ENCODE measurements around the gene NAA10.
"Not testable (repeated sequence)": the region's sequence is repeated elsewhere in the genome, so short reads cannot be mapped to it uniquely, and the experiment has no call there.

Gene NAA10

DNA sequence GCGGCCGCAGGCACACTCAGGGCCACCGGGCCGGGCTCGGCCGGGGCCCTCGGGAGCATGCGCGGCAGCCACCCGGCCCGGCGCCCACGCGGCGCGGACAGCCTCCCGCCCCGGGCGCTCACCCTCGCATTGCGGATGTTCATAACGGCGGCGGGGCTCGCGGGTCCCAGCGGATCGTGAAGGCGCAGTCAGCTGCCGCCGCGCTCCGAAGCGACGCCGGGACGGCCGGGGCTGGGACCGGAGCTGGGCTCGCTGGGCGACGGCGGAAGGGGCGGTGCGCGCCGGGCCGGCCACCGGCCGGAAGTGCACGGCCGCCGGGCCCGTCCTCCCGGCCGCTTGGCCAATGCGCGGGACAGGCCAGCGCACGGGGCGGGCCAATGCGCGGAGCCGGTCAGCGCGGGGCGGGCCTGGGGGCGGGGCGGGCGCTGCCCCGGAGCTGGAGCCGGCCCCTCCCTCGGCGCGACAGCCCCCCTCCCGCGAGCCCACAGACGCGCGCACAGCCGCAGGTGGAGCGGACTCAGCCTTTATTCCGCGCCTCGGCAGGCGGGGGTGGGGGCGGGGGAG is at the start of gene NAA10:
NAA10 (minus strand) TSS at position 276 of the 564 bp plus-strand sequence; CDS start at position 143, 133 bp downstream.
- FAIRE-seq = no peak

DNA sequence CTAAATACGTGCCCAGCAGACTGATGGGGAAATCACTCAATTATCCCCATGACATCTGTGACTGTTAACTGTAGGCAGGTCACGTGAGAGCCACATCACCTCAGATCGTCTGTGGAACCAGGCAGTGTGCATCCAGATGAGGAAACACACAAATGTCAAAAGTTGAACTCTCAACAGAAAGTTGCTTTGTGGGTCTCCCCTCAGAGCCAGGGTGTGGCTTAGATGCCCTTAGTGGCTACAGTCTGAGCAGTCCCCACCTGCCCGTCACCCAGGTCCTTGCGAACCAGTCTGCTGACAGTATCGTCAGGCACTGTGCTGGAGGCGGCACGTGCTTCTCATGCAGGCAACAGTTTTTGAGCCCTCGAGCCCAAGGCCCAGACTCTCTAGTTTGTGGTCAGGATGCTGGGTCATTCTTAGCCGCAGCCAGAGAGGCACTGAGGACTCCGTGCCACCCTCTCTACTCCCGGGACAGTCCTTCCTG is 48.5 kb upstream of the NAA10 start:
- no peak for FAIRE-seq

DNA sequence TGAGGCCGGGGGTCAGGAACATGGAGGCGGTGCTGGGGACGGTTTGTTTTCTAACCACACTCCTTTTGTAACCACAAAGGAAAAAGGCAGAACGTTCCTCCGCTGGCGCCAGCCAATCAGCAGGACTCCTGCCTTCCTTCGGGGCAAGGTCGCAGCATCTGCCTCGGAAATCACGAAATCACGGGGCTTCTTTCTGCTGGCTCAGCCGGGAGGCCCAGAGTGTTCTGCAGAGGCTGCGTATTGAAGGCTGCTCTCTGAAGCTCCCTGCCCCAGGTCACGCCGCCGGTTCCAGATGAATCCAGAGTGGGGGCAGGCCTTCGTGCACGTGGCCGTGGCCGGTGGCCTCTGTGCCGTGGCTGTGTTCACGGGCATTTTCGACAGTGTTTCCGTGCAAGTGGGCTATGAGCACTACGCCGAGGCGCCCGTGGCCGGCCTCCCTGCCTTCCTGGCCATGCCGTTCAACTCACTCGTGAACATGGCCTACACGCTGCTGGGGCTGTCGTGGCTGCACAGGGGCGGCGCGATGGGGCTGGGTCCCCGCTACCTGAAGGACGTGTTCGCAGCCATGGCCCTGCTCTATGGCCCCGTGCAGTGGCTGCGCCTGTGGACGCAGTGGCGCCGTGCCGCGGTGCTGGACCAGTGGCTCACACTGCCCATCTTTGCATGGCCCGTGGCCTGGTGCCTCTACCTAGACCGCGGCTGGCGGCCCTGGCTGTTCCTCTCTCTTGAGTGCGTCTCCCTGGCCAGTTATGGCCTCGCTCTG is 47.1 kb upstream of the NAA10 start:
- FAIRE-seq = no peak

DNA sequence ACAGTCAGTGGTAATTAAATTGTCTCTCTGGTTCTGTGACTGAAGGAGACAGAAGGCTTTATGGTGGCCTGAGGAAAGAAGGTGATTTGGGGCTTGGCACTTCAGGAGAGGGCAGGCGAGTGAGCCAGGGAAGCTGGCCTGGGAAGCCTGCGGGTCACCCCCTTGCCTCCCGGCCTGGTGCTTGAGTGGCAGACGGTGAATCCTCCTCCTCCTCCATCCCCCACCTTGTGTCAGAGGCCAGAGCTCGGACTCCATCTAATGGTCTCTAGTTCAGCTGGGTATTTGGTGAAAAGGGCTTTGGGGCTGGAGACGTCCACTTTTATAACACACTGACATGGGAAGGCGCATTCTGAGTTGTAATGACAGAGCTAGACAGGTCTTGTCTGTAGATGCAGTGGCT is 46.4 kb upstream of the NAA10 start:
- FAIRE-seq = no peak

DNA sequence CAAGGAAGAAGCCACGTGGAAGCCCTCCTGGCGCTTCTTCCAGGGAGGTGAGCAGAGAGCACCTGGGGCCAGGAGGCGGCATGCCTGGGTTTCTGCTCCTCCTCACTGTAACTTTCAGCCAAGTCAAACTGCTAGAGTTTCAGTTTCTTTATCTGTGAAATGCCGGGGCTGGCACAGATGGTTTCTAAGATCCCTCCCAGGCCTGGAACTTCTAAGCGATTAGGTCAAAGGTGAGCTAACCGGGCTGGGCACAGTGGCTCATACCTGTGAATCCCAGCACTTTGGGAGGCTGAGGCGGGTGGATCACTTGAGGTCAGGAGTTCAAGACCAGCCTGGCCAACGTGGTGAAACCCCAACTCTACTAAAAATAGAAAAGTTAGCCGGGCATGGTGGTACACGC is 45.6 kb upstream of the NAA10 start:
- FAIRE-seq = not testable (repeated sequence)

DNA sequence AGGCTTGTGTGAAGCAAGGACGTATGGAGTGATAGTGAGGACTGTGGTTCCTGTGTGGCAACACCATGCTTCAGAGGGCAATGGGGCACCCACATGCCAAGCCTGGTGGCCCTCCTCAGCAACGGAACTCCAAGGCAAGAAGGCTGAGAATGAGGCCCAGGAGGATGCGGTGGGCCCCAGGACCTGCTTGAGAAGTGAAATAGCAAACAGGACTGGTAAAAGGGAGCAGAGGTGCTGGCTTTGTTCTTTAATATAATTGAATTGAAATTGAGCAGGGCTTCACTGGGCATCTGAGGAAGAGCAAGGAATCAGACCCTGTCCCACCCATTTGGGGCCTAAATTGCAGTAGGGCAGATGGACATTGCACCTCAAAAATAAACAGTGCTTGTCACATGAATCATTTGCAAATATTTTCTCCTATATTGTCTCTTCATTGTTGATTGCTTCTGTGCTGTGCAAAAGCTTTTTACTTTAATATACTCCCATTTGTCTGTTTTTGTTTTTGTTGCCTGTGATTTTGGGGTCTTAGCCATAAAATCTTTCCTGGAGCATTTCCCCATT is 40.0 kb upstream of the NAA10 start:
- peak; percentile 62 for FAIRE-seq

DNA sequence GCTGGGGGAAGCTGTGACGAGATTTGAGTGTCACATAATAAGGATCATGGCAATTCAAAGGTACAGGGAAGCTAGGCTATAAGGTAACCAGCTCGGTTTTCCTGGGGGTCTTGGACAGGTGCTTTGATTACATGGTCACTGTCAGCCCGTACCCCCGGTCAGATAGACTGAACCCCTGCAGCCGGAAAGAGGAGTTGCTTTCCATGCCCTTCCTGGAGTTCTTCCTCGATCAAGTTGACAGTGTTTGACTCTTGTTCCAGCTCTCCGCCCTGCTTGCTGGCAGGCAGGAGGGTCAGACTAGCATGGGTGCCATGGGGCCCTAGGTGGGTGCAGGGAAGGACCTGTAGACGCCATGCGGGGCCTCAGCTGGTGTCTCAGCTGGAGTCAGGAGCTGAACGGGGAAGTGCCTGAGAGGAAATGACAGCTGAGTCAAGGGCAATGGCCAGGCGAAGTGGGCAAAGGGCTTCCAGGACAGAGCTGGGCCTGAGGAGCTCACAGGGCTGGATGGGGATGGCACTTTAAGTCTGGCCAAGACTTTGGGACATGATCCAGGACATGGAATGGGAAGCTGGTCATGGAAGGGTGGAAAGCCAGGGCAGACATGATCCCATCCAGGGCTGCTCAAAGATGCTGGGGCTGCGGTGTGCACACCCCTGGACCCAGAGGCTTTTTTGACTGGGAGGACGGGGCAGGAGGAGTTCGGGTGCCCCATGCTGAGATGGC is 39.3 kb upstream of the NAA10 start:
- FAIRE-seq = no peak

DNA sequence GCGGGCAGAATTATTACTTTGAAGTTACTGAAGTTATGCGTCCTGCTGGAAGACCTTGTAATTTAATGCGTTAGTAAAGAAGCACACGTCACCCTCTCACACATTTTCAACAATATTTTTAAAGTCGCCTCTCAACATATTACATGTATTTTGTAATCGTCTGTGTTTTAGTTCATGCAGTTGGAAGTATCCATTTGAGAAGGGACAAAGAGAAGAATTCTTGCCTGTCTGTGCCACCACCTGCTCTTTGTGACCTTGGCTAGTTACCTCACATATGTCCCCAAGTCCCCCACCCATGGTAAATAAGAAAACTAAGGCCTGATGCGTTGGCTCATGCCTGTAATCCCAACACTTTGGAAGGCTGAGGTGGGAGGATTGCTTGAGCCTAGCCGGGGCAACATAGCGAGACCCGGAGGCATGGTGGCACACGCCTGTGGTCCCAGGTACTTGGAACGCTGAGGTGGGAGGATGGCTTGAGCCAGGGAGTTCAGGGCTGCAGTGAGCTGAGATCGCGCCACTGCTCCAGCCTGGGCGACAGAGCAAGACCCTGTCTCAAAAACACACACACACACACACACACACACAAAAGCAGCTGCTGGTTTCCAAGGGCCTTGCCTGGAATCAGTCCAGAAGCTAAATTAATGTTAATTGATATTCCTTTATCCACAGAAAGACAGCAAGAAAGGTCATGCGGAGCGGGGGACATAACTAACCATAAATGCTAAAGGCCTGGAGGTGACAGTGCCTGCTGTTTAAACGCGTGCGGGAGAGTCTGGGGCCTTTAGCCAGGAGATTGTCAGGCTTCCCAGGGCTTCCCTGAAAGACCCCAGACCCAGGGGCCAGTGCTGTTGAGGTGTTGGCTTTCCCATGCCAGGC is 38.5 kb upstream of the NAA10 start:
- peak; percentile 47 for FAIRE-seq

DNA sequence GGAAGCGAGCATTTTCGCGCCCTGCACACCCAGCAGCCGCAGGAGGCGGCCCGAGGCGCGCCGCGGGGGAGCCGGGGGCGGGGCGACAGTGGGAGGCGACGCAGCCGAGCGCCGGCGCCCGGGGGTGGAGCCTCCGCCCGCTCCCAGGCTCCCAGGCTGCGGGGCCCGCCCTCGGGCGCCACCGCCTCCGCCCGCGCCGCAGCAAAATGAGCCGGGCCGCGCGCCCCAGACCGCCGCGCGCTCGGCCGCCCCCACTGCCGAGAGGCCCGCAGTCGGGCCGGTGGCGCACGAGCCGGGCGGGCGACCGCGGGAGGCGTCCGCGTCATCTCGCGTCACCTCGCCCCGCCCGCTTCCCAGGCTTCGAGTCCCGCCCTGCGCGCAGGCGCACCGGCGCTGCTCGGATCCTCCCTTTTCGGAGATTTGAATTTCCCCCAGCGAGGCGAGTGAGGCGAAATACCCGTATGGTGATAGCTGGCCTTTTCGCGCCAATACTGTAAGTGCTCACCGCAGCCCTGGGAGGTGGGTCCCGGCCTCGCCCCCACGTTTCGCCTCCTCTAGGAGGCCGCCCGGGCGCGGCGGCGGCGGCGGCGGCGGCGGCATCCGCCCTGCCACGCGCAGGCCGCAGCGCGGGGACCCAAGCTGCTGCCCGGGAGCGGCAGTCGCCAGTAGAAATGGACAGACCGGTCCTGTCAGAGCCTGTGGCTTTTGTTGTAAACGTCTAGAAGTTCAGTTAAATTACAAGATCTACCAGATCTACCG is 37.7 kb upstream of the NAA10 start, which contains the start of gene TMEM187:
TMEM187 (plus strand) TSS at position 387 of the 759 bp plus-strand sequence. CDS start 9,309 bp downstream, outside the sequence.
- FAIRE-seq = no peak

DNA sequence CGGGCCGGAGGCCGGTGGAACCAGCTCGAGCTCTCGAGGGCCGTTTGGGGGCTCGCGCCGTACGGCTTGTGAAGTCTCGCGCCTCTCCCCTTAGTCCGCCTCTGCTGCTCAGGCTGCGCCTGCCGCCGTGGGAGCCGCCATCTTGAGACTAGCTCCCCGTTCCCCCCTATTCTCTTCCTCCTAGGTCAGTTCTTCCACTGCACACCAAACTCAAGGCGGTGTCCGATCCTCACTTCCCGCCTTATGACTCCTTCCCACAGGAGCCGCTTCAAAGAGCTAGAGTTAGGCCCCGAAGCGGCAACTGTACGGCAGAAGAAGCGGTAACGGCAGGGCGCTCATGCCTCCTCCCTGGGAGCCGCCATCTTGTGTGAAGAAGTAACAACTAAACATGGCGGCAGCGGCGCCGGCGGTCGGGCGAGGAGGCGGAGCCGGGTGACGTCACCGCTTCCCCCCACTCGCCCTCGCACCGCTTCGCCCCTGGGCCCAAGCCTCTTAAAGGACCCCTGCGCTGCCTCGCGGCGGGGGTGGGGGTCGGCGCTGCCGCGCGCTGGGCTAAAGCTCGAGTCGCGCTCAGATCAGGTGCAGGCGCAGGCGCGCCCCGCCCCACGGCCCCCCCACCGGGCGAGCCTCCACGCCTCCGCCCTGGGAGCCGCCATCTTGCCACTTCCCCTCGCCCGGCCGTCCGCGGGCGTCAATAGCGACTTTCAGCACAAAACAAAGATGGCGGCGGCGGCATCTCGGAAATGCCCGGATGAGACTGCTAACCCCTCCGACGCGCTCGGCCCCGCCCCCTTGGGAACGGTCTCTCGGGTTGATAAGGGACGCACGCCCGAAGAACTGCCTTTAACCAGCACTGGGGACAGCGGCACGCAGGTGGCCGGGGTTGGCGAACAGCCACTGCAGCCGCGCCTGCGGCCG is 36.9 kb upstream of the NAA10 start, which contains the start of gene HCFC1:
HCFC1 (minus strand) TSS at position 369 of the 918 bp plus-strand sequence. CDS start 978 bp downstream, outside the sequence.
- peak; percentile 43 for FAIRE-seq

DNA sequence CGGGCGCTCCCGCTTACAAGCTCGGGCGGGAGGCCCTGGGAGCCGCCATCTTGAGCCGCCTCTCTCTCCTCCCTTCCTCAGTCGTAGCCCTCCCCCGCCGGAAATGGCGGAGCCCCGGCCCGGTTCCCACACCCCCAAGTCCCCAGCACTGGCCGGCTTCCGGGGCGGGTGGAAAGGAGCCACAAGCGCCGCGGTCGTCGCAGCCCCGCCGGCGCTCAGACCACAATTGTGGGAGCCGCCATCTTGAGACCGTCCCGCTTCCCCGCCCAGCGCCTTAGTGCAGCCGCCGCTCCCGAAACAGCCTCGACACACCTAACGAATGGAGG is 36.2 kb upstream of the NAA10 start:
- FAIRE-seq = peak; percentile 88

DNA sequence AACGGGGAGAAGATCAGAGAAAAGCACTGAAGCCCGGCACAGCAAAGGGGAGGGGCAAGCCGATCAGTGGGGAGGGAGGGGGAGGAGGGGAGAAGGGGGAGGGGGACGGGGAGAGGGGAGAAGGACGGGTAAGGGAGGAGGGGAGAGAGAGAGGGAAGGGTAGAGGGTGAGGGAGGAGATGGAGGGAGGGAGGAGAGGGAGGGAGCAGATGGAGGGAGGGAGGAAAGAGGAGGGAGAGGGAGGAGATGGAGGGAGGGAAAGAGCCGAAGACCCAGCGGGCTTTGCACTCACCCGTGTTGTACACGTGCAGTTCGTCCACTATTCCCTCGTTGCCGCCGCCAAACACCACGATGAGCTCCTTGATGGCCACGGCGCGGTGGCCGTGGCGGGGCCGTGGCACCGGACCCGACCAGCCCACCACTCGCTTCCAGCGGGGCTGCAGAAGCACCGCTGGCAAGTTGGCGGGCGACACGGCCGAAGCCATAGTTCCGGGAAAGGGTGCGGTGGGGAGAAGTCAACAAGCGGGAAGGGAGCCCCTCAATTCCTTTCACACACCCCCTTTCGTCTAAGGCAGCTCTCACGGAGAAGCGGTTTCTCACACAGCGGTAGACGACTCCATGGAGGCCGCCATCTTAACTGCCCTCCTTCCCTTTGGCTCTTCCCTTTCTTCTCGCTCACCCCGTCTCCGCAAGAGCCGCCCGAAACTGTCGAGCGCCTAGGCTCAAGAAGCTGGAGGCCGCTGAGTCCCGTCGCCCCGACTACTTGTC is 35.7 kb upstream of the NAA10 start:
- no peak for FAIRE-seq

DNA sequence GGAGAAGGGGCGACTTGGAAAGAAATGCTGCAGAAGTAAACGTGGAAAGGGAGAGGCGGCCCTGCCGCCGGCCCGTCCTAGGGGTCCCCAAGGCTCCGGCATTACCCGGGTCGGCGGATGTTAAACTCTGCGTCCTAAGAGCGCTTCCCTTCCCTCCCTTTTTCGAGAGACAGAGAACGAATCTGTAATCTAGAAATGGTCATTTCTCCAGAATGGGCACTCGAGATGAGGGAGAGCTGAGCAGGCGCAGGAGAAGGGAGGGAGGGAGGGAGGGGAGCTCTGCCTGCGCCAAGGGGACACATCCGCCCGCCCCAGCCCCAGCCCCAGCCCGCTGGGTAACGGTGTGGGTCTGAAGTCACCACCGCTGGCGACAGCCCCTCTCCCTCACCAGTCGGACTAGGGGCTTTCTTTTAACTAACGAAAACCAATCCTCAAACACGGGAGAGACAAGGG is 35.1 kb upstream of the NAA10 start:
- FAIRE-seq = no peak

DNA sequence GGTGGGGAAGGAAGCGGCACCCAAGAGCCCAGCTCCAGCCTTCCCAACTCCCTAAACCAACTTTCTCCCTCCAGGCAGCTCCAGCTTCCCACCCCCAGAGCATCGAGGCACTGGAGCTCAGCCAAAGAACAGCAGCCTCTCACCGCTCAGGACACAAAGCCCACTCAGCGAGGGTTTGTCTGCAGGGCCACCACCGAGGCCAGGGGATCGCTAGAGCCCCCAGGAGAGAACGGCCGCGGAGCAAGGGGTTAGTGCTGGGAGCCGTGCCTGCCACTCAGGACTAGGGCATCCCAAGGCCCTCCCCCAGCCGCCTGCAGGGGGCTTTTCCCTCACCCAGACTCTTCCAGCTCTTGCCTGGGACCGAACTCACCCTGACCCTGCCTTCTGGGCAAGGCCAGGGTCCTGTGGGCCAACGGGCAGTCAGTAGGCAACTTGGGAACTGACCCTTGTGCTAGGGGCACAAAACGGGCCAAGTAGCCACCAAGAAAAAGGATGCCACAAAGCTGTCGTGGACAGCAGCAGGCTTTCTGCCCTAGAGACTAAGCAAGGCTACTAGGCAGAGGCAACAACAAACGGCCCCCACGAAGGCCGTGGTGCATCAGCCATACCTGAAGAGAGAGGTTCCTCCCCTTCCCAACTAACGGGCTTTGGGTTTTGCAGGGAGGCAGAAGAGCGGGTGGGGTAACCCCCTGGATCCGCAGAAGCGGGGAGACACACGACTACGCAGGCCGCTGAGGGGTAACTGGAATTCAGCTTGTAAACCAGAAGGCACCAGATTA is 34.5 kb upstream of the NAA10 start:
- FAIRE-seq = no peak

DNA sequence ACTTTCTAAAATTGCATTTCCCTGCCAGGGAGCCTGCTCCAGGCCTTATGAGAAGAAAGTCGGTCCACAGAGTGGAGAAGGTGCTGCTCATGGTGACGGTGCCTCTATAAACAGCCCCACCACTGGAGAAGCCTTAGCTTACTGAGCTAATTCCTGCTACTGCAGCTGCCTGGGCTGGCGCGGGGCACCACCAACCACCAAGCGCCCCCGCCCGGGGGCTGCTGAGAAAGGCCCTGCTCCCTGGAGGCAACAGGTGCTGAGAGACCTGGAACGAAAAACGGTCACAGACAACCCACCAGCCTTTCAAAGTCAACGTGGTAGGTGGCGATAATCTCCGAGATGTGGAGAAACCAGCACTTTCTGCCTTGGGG is 33.9 kb upstream of the NAA10 start:
- FAIRE-seq = no peak

DNA sequence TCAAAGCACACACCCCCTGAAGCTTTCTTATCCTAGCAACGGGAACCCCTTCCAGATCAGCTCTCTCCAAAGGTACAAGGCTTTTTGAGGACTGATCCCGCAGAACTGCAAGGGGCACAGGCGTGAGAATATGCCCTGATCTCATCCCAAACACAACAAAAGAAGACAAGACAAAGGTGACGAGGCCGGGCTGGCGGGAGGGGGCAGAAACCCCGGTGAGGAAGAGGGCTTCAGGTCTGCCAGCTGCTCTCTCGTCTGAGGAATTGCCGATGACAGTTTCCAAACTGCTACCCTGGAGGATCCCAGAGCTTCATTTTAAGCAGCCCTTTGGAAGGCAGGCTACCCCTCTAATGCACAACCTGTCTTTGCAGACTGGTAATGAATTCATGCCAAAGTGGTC is 33.4 kb upstream of the NAA10 start:
- no peak for FAIRE-seq

DNA sequence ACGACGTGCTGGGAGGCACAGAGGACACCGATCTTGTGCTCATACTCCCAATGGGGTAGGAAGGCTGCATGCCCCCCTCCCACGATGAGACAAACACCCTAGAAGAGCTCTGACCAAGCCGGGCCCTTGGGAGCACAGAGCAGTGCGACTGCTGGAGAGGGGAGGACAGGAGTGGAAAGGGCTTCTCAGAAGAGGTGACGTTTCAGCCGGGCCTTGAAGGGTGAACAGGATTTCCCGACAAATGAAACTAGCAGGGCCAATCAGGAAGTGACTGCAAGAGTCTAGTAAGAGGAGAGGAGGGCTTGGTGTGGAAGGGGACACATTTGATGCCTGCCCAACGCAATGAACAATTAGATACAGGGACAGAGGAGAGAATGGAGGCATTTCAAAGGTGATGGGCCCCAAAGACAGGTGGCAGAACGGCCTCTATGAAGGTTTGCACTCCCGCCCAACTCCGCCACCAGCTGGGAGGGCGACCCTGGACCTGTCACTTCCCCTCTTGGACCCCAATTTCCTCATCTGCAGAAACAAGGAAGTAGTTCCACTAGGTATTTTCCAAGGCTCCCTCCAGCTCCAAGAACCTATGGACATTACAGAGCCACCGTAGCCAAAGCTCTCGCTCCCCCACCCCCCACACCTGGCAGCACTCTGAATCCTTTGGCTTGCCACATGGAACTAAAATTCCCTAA is 32.8 kb upstream of the NAA10 start:
- no peak for FAIRE-seq

Data from colon (tissue), 2 donors.